Measurements from ENCODE around the gene ITGB5. TPM values are rescaled to one million over a fixed set of nuclear protein-coding genes. Genes with fewer than 3 reads are reported as not detected.
"Not testable (repeated sequence)": the region's sequence is repeated elsewhere in the genome, so short reads cannot be mapped to it uniquely, and the experiment has no call there.

Gene ITGB5
- total RNA-seq, 4 donors from 2014 or later, result 79.2 to 122 (median 110) TPM

DNA sequence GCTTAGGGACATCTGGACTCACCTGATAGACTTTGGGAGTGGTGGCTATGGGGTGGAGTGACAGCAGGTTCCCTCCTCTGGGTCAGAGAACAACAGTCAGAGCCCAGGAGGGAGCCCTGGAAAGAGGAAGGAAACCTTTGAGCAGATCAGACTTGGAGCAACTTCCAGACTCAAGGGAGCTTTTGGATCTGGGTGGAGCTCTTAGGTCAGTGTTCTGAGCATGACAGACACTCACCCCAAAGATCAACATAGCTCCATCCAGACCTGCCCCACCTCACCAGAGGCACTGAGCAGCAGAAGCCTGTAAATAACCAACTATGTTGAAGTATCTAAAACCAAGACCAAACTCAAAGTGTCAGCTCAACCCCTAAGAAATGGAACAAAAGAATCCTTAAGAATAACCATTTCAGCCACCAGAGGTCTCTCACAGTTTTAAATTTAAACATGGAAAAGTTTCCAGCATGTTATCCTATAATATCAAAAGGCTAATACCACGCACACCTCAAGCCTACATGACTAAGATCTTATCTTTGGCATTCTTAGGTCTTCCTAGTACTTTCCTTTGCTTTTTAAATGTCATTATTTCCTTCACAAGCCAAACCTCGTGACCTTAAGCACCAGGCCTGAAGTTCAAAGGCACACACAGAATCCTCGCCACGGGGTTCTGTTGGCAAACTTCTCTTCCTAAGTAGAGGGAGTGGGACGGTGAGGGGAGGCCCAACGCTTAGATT is 100.5 kb downstream of the ITGB5 start:
- H3K4me1 ChIP-seq, result peaks cover 38 to 54% of the 10 kb centered on the region in 2 donors
- TF ChIP-seq POLR2A (IDR thresholded peaks at IDR 0.05), result no peak
- TF ChIP-seq, protein P1, sequence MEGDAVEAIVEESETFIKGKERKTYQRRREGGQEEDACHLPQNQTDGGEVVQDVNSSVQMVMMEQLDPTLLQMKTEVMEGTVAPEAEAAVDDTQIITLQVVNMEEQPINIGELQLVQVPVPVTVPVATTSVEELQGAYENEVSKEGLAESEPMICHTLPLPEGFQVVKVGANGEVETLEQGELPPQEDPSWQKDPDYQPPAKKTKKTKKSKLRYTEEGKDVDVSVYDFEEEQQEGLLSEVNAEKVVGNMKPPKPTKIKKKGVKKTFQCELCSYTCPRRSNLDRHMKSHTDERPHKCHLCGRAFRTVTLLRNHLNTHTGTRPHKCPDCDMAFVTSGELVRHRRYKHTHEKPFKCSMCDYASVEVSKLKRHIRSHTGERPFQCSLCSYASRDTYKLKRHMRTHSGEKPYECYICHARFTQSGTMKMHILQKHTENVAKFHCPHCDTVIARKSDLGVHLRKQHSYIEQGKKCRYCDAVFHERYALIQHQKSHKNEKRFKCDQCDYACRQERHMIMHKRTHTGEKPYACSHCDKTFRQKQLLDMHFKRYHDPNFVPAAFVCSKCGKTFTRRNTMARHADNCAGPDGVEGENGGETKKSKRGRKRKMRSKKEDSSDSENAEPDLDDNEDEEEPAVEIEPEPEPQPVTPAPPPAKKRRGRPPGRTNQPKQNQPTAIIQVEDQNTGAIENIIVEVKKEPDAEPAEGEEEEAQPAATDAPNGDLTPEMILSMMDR (IDR thresholded peaks at IDR 0.05), result peak in 4 of 6 experiments; percentile 2 to 44 (median 37)
- H3K4me3 ChIP-seq (replicated peaks in 1 of 3), result no peak overlapping the region
- H3K27ac ChIP-seq, result peak overlapping the region in 2 of 3 donors; percentile 4 to 30
- intact Hi-C loops (cut with DNase I), result no loop called here
- WGBS, 2 donors, result 78 to 80% methylated on average over 6 of the region's 6 CpGs
- no peaks in the 10 kb centered on the region for H3K36me3 ChIP-seq
- DNase-seq, result no peak
- no peaks in the 10 kb centered on the region for H3K27me3 ChIP-seq
- no peaks in the 10 kb centered on the region for H3K9me3 ChIP-seq

DNA sequence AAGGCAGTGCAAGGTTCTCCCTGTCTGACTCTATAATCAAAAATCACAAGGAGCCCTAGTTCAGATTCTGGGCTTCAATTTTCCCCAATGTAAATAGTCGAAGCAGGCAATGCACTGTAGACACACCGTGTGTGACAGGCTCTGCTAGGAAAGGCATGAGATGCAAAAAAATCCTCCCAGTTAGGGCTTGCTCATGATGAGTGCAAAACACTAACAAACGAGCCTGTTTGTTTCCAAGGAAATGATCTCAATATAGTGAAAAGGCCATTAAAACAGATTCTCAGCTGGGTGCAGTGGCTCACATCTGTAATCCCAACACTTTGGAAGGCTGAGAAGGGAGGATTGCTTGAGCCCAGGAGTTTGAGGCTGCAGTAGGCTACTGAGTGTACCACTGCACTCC is 101.2 kb downstream of the ITGB5 start:
- no peak for DNase-seq
- 81 to 90% methylated on average over 3 of the region's 3 CpGs for WGBS, 2 donors
- Histone ChIP-seq H3K36me3 (no peaks in the 10 kb centered on the region), H3K27ac (peak overlapping the region in 2 of 3 donors; percentile 4 to 30), H3K9me3 (no peaks in the 10 kb centered on the region), H3K27me3 (no peaks in the 10 kb centered on the region), H3K4me1 (peaks cover 38 to 54% of the 10 kb centered on the region in 2 donors), H3K4me3 (replicated peaks in 1 of 3) (no peak overlapping the region)
- TF ChIP-seq, protein P1 (IDR thresholded peaks at IDR 0.05), result no peak
- TF ChIP-seq POLR2A (IDR thresholded peaks at IDR 0.05), result no peak
- intact Hi-C loops (cut with DNase I), result no loop called here

DNA sequence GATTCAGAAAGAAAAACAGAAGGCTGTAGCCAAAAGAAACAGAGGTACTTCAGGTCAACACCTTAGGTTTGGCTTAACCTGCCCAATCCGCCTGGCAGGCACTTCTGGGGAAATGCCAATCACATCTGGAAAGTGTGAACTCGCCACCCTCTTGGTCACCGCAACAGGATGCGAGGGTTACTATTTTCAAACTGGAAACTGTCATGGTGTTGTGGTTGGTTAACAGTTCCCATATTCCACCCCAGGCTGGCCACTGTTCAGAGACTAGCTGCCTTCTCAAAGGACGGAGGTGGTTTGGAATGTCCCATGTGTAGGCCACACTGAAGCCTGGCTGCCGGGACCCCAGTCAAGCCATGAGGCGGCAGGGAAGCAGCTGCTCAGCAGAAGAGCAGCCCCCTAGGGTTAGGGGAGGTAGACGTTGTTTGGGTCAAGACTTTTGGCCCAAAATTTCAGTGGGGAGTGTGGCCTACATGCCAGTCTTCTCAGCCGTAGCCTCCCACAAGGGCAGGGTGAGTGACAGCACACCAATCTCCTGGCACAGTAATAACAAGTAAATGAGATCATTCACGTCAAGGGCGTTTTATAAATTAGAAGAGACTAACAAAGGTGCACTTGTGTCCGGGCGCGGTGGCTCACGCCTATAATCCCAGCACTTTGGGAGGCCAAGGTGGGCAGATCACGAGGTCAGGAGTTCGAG is 102.3 kb downstream of the ITGB5 start:
- DNase-seq, result peak; percentile 71 to 86
- intact Hi-C loops (cut with DNase I), result no loop called here
- 67 to 76% methylated on average over 16 to 17 of the region's 17 CpGs for WGBS, 2 donors
- Histone ChIP-seq H3K27me3 (no peaks in the 10 kb centered on the region), H3K36me3 (no peaks in the 10 kb centered on the region), H3K4me1 (peaks cover 47 to 64% of the 10 kb centered on the region in 2 donors), H3K4me3 (replicated peaks in 1 of 3) (no peak overlapping the region), H3K27ac (peak overlapping the region; percentile 30 to 82 (median 51)), H3K9me3 (no peaks in the 10 kb centered on the region)
- TF ChIP-seq POLR2A (IDR thresholded peaks at IDR 0.05), result no peak
- TF ChIP-seq, protein P1 (IDR thresholded peaks at IDR 0.05), result no peak

DNA sequence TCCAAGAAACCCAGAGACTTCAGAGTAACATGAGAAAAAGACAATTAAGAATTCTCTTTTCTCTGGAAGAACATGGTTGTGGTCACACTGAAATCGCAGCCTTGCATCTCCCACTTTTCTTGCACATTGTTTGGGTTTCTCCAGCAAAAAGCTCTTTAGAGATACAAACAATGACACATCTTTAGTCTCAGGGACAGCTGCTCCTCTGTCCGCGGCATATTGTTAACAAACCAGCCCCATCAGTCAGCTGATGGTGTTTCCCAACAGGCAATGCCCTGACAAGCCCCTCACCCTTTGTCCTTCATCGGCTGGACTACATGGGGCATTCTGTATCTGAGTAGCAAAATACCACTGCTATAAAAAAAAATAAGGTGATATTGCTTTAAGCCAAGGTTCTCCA is 103.5 kb downstream of the ITGB5 start:
- intact Hi-C loops (cut with DNase I), result no loop called here
- Histone ChIP-seq H3K27me3 (no peaks in the 10 kb centered on the region), H3K27ac (peak overlapping the region in 2 of 3 donors; percentile 30 to 82), H3K9me3 (no peaks in the 10 kb centered on the region), H3K4me1 (peaks cover 52 to 75% of the 10 kb centered on the region in 2 donors), H3K4me3 (replicated peaks in 1 of 3) (no peak overlapping the region), H3K36me3 (no peaks in the 10 kb centered on the region)
- DNase-seq, result no peak
- WGBS, 2 donors, result 88 to 89% methylated on average over 4 of the region's 4 CpGs
- no peak for TF ChIP-seq POLR2A (IDR thresholded peaks at IDR 0.05)
- TF ChIP-seq, protein P1 (IDR thresholded peaks at IDR 0.05), result no peak

DNA sequence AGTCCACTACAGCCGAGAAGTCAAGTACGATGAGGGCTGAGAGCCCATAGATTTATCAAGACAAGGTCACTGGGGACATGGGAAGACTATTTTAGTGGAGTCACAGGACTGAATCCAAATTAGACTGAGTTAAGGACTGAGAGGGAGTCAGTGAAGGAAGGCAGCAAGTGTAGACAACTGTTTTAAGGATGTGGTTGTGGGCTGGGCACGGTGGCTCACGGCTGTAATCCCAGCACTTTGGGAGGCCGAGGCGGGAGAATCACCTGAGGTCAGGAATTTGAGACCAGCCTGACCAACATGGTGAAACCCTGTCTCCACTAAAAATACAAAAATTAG is 104.8 kb downstream of the ITGB5 start:
- H3K36me3 ChIP-seq; H3K9me3 ChIP-seq; DNase-seq; intact Hi-C loops (cut with DNase I); H3K27me3 ChIP-seq; H3K4me3 ChIP-seq (replicated peaks in 1 of 3): not testable (repeated sequence)
- H3K4me1 ChIP-seq, result peaks cover 52 to 75% of the 10 kb centered on the region in 2 donors
- peak overlapping the region in 2 of 3 donors; percentile 78 to 86 for H3K27ac ChIP-seq
- WGBS, 2 donors, result 81 to 87% methylated on average over 6 of the region's 6 CpGs
